CD4-positive, alpha-beta T cell treated with Interleukin-4 for 4 hours (primary cell): ENCODE measurements around the gene TBC1D24.

Experiments used
- DNase-seq: peaks from one replicate; pipeline ENCODE4 v3.0.0-alpha.2; 2020

TBC1D24 gene

DNA sequence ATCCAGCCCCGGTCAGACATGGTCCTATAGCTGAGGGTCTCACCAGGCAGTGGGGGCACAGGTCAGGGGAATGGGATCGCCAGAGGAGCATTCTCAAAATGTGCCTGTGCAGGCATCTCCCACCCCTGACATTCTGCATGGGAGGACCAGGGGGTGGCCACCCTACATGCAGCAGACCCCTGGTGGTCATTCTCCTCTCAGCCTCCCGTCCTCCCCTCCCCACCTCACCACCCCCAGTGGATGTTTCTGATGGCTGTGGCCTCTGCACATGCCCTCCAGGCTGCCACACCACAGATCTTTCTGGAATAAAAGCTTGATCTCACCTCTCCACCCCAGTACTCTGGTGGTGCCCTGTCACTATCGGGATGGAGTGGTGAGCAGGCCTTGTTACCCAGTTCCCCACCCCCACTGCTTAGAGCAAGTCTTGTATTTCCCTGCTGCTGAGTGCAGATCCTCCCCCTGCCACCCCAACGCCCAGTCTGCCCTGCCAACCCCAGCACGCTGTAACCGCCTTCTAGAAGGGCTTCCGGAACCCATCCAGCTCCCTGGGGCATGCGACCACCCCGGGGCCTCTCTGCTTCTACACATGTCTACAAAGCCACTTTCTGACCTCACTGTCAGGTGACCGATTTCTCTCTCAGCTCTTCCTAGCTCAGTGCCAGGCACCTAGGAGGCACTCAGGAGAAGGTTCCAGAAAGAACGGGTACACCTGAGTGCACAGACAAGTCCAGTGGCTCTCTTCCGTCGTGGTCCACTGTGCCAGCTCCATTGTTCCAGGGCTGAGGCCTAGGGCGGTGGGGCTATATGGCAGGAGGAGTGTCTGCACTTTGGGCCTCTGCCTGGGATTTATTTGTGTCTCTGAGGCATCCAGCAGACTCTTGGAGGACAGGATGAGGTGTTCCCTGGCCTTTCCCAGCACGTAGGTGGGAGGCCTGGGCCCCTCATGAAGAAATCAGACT lies 9.3 kb downstream of the TBC1D24 start:
- no peak for DNase-seq

DNA sequence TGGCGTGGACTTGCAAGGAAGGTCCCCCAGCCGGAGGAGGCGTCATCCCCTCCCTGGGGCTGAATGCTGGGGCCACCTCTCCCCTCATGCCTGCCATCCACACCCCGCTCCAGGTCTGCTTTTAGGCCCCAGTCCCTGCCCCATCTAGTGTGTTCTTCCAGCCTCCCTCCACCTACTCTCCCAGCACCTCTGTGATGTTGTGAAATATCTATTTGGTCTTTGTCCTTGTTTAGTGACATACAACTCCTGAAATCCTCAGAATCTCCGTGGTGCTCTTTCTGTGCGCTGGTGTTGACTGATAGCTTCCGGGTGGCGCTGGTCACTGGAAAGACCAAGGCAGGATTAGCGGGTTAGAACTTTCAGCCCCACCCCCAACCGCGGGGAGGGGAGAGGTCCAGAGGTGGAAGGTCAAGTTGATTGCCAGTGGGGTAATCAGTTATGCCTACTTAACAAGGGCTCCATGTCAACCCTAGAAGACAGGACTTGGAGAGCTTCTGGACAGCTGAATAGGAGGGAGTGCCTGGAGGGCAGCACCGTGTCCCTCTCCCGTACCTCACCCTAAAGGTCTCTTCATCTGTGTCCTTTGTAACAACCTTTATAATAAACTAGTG lies 10.1 kb downstream of the TBC1D24 start:
- DNase-seq: no peak

DNA sequence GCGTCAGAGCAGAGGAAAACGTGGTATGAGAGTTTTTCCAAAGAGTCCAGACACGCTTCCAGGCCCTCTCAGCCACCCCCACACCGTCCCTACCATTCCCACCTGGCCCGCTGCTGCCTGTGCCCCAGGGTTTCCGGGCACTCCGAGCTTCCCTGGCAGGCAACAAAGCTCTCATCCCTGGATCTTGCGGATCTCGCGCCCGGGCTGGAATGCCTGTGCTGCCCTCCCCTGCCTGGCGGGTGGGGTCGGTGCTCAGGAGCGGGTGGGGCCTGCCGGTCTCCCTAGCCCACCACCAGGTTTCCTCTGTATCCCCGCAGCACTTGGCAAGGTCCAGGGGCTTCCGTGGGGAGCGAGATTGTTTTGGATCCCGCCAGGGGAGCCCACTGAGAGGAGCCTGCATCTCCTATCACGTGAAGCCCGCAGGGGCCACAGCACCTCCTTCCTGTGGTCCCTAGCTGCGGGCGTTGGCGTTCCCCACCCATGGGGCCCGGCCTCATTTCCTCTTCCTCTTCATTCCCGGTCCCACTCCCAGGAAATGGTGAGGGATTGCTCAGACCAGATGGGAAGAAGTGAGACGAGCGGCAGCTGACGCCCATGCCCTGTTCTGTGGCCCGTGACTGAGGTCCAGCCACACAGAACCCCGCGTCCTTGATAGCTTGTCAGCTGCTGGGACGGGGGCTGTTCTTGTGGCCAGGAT lies 11.0 kb downstream of the TBC1D24 start:
- no peak for DNase-seq

DNA sequence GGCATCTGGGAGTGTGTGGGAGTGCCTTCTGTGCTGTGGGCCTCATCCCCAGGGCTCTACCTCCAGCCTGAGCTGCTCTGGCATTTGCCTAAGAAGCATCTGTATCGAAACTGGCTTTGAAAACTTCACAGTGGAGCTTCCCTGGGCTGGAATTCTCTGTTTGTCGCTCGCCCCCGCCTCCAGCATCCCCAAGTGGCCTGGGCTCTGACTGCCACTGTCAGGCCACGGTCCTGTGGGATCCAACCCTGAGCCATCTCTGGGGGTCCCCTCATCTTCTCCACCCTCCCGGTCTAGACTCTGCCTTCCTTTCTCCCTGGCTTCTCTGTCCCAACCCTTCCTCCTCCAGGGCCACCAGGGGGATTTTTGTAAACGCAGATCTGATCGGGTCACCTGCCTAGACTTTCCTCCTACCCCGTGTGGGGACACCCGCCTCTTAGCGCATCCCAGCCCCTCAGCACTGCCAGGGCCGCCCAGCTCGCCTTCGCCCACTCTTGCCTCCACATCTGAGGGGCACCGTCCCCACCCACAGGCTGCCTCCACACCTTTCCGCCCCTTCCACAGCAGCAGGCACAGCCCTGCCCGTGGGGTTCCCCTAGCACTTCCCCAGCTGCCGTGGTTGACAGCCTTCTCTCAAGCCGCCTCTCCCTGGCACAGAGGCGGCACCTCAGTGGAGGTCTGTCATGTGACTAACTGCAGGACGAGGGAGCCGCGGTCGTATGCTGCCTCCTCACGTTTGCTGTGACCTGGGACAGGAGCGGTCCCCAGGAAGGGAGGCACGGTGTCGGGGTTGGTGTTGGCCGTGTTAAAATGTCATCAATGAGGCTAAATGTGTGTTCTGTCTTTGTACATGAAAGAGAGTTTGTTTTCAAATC lies 12.0 kb downstream of the TBC1D24 start:
- peak; percentile 85 for DNase-seq

DNA sequence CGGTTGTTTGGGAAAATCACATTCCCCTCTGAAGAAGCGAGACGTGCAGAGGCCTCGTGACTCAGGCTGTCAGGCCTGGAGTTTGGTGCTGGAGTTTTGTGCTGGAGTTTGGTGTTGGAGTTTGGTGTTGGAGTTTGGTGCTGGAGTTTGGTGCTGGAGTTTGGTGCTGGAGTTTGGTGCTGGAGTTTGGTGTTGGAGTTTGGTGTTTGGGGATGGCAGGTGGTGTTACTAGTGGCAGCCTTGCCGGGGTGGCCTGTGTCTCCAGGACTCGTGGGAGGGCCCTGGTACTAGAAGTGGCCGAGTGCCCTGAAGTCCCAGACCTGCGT lies 12.6 kb downstream of the TBC1D24 start:
- no peak for DNase-seq

DNA sequence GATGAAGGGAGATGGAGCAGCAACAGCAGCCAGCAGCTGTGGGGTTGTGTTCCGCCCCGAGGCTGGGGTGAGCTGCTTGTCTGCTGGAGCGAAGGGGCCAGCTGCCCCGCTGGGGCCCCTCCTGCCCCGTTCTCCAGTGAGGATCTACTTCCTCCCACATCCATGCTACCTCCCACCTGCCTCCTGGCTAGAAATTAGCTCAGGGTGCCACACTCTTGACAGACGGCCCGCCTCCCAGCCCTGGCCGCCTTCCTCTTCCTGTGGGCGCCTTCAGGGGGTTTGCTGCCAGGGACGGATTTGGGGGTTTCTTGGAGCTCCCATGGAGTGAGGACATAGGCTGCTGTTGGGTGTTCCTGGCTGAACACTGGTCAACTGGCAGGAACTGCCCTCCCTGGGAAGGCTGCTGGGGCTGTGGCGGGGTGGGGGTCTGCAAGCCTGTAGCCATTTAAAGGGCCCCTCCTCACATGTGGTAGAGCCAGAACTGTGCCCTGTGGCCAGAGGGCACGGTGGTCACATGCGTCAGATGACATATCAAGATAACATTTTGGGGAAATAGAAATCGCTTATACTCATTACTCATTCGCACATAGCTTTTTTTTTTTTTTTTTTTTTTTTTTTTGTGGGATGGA lies 13.1 kb downstream of the TBC1D24 start:
- DNase-seq: no peak

DNA sequence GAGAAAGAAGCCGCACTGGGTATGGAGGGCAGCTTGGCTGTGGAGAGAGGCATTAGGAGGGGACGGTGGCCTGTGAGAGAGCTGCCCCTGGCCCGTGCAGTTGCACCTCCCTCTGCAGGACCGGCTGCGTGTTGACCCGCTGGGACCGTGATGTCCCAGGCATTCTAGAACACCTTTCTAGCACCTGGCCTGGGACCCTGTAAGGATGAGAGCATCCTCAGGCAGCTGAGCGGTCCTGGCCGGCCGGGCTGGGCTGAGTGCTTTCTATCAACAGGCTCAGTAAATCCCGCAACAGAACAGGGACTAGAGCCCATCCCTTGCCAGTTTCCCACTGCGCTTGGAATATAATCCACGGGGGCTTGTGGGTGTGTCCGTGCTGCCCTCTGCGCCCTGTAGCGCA lies 14.7 kb downstream of the TBC1D24 start:
- DNase-seq: no peak

DNA sequence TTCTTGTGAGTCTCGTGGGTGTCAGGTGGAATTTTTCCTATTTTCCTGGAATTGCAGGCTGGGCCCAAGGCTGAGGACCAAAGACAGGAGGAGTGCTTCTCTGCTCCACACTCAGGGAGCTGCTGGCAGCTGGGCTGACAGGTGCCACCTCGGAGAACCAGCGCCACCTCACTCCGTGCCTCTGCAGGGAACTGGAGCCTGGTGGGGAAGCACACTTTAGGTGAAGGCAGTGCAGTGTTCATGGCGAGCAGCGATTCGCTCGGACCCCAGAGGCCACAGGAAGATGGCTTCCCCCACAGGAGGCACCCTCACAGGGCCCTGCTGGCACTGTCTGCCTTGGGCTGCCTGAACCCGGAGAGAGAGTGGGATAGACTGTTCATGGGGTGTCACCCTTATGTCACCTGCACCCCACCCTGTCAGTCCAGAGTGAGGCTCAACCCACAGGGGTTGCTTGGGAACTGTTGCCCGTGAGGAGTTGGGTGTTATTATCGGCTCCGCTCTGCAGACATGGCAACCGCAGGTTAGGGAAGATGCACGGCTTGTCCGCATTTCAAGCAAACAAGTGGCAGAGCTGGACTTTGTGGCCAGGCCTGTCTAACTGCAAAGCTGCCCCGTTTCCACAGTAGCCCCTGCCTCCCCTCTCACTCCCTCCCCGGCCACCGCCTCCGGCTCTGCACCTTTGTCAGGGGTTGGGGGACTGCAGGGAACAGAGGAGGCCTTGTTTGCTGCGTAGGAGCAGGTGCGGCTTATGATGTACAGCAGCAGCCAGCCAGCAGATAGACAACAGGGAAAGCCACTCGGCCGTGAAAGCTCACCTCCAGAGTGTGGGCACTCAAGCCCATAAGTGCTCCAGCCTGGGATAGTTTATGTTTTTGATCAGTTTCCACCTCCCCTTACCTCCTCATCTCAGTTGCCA lies 15.5 kb downstream of the TBC1D24 start:
- DNase-seq: no peak

DNA sequence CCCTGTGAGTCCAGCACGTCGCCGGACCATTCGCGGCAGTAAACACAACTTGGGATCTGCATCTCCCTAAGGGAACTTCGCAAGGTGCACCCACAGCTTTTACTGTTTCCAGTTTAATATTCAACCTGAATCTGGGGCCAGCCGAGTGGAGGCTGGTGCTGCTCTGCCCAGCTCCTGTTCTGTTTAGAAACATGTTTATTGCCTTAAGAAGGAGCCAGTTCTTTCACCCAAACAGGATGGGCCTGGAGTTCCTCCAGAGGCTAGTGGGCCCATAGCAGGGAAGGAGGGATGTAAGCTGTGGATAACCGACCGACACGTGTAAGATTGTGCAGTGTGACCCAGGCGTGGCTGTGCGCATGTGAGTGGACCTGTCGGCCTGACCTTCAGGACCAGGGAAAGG lies 17.4 kb downstream of the TBC1D24 start:
- no peak for DNase-seq

DNA sequence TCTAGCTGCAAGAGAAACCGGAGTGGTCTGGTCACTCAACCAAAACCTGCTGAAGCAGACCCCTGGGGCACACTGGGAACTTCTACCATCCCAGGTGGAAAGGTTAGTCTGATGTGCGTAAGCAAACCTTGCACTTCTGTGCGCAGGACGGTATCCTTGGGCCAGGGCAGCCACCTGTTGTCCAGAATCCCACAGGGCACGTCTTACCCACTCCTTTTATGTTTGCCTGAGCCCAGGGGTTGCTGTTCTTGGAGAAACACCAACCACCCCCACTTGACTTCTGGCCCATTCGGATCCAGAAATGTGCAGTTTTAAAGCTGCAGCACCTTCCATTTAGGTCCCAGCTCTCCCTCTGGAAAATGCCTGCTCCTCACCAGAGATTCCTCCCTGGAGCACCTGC lies 18.7 kb downstream of the TBC1D24 start:
- DNase-seq: no peak

DNA sequence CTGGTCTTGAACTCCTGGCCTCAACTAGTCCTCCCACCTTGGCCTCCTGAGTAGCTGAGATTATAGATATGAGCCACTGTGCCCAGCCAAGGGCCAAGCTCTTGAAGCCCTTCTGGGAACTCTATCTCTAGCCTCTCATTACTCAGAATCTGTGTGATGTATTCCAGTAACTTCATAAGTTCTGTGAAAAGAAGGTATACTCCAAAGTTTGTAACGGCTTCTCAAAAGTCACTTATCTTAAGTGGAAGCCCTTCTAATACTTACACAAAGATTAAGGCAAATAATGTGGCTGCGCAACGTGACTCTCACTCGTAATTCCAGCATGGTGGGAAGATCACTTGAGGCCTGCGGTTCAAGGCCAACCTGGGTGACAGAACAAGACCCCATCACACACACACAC lies 19.7 kb downstream of the TBC1D24 start:
- DNase-seq: no peak

DNA sequence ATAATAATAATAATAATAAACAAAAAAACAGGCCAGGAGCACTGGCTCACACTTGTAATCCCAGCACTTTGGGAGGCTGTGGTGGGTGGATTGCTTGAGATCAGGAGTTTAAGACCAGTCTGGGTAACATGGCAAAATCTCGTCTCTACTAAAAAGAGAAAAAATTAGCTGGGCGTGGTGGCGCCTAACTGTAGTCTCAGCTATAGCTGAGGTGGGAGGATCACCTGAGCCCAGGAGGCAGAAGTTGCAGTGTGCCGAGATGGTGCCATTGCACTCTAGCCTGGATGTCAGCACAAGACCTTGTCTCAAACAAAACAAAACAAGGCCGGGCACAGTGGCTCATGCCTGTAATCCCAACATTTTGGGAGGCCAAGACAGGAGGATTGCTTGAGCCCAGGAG lies 20.1 kb downstream of the TBC1D24 start:
- DNase-seq: no peak

DNA sequence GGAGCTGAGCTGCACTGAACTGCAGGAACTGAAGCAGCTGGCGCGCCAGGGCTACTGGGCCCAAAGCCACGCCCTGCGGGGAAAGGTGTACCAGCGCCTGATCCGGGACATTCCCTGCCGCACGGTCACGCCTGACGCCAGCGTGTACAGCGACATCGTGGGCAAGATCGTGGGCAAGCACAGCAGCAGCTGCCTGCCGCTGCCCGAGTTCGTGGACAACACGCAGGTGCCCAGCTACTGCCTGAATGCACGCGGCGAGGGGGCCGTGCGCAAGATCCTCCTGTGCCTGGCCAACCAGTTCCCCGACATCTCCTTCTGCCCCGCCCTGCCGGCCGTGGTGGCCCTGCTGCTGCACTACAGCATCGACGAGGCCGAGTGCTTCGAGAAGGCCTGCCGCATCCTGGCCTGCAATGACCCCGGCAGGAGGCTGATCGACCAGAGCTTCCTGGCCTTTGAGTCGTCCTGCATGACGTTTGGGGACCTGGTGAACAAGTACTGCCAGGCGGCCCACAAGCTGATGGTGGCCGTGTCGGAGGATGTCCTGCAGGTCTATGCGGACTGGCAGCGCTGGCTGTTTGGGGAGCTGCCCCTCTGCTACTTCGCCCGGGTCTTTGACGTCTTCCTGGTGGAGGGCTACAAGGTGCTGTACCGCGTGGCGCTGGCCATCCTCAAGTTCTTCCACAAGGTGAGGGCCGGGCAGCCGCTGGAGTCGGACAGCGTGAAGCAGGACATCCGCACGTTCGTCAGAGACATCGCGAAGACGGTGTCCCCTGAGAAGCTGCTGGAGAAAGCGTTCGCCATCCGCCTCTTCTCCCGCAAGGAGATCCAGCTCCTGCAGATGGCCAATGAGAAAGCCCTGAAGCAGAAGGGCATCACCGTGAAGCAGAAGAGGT lies 21.5 kb downstream of the TBC1D24 start:
- DNase-seq: no peak

DNA sequence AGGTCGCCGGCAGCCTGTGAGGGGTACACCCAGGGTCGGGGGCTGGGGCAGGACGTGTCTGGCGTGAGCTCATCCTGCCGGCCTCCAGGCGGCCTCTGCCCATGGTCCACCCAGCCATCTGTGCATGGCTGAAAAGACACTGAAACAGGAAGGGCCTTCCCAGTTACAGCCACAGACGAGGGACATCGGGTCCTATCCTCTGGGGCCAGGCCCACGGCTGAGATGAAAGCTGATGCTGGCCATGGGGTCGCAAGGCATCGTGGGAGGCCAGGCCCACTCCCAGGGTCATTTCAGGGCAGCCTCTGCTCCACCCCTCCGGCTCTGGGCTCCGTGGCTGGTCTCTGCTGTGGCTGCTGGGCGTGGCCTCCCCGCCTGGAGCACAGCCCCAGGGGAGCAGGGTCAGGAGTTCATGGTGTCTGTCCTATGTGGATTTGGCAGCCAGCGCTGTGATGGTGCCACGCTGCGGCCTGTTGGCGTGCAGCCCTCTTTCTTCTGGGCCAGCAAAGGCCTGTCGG lies 22.2 kb downstream of the TBC1D24 start:
- DNase-seq: no peak

DNA sequence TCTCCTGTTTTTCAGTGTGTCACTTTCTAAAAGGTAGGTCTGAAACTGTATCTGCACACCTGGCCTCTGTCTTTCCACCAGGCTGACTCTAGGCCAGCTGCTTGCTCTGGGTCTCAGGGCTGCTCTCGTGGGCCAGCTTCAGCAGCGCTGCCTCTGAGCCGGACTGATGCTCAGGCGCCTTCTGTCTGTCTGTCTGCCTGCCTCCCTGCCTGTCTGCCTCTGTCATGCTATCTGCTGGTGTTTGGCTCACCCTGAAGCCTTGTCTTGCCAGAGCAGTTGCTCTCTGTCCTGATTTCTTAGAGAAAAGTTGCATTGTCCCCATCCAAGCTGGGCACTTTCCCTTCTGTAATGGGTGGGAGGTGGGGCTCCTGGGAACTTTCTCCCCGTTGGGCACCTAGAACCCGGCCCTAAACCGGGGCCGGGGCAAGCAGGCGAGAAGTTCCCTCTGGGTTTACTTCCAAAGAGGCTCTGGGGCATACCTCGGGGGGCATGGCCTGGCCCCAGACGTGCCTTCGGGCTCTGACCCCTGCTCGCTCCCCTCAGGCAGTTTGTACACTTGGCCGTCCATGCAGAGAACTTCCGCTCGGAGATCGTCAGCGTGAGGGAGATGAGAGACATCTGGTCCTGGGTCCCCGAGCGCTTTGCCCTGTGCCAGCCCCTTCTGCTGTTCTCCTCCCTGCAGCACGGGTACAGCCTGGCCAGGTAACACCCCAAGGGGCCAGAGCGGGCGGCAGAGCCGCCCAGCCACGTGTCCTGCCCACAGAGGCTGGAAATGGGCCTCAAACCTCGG lies 23.0 kb downstream of the TBC1D24 start:
- DNase-seq: no peak

DNA sequence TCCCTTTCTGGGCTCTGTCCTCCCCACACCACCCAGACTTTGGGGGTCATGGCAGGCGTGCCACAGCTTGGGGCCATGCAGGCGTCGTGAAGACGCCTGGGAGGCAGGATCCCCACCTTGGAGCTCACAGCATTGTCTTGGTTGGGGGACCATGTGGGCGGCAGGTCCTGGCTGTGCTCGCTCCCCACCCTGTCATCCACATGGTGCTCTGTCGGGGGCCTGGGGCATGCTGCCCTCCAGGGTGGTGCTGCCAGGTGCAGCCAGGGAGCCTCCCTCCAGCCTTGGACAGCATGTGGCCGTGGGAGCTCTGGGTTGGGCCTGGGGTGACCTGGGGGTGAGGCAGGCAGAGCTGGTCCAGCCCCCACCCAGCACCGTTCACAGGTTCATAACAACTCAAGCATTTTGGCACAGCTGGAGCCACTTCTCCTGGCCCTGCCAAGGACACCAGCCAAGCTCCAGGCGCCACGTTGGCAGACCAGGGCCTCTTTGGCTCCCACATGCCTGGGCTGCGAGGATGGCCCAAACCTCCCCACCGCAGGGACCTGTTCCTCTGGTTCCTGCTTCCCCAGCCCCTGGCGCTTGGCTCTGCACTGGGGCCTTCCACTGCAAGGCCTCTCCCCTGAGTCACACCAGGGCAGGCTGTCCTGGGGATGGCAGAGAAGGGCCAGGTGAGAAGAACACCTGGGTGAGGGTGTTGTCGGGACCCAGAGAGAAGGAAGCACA lies 23.8 kb downstream of the TBC1D24 start:
- no peak for DNase-seq

DNA sequence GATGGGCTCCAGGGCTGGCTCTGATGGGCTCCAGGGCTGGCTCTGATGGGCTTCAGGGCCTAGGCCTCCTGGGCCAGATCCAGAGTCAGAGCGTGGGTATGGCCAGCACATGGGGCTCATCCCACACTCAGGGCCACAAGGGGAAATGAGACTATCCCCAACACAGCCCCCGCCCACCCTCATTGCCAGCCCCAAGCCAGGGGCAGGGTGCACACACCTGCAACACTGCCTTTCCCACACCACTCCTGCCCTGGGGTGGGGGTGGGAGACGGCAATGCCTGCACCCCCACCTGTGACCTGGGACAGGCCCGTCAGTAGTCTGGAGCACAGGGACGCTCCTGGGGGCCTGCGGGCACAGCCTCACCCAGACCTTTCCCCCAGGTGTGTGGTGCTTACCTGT lies 24.5 kb downstream of the TBC1D24 start:
- DNase-seq: no peak

DNA sequence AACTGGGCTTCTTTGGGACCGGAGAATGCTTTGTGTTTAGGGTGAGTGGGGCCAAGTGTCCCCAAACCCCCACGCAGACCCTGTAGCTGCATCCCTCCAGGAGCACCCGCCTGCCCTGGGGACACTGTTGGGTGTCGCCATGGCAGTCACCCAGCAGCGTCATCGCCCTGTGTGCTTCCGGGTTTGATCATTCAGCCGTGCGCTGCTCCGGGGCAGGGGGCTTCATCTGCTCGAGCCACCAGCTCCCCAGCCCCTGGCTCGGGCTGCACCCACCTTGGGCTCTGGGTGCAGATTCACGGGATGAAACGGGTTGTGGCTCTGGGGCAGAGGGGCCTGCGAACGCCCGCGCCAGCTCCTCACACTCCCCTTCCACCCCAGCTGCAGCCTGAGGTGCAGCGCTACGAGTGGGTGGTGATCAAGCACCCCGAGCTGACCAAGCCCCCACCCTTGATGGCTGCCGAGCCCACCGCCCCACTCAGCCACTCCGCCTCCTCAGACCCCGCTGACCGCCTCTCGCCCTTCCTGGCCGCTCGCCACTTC lies 25.0 kb downstream of the TBC1D24 start:
- no peak for DNase-seq
